C4-2B (cell line): ENCODE measurements around the gene RIC3.
A peak's percentile ranks its signal among the peaks of the same experiment; 100 is the strongest.

ENCODE experiments used
- ZFX ChIP-seq: fragments of 450-650 bp; IDR thresholded peaks from 2 replicates; pipeline ENCODE4 v1.6.1; 2017
- TF ChIP-seq, protein P1 (sequence below): fragments of 450-650 bp; conservative IDR thresholded peaks from 2 replicates; pipeline ENCODE4 v1.5.1; 2017; ENCODE audit warnings: mild to moderate bottlenecking

DNA sequence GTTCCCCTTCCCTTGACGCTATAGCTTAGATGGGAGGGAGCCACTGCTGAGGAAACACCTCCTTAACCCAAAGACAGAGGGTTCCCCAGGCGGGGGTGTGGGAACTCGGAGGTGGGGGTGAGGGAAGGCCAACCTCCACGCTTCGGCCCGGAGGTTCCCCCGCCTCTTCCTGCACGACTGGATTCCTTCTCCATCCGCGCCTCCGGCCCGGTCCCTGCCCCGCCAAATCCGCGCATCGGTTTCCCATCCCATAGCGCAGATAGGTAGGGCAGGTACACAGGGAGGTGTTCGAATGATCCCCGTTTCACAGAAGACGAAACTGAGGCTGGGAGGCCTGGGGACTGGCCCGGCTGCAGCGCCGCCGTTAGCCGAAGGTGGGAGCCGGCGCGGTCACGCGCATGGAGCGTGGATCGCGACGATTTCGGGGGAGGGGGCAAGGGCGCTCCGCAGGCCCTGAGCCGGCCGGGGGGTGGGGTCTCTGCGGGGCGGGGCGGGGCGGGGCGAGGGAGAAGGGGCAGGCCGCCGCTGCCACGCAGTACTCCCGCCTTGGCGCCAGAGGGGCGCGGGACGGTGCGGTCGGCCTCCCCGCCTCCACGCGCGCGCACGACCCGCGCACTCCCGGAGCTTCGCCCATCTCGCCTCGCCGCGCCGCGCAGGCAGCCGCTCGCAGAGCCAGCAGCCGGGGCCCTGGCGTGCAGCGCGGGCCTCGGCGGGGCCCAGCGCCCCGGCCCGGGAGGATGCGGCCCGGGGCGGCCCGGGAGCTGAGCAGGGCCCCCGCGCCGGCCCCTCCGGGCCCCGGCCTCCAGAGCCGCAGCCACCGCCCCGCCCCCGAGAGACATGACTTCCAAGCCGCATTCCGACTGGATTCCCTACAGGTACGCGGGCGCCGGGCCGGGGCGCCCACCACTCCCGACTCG, 87.9 kb downstream of the RIC3 start, which contains the start of gene TUB:
- peak; percentile 76; the same call in 1 of the 2 replicates for TF ChIP-seq ZFX
- TF ChIP-seq, protein P1, sequence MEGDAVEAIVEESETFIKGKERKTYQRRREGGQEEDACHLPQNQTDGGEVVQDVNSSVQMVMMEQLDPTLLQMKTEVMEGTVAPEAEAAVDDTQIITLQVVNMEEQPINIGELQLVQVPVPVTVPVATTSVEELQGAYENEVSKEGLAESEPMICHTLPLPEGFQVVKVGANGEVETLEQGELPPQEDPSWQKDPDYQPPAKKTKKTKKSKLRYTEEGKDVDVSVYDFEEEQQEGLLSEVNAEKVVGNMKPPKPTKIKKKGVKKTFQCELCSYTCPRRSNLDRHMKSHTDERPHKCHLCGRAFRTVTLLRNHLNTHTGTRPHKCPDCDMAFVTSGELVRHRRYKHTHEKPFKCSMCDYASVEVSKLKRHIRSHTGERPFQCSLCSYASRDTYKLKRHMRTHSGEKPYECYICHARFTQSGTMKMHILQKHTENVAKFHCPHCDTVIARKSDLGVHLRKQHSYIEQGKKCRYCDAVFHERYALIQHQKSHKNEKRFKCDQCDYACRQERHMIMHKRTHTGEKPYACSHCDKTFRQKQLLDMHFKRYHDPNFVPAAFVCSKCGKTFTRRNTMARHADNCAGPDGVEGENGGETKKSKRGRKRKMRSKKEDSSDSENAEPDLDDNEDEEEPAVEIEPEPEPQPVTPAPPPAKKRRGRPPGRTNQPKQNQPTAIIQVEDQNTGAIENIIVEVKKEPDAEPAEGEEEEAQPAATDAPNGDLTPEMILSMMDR = no peak; the same call in 1 of the 2 replicates
